Progenitor cell of endocrine pancreas (in vitro differentiated cells): ENCODE results near the gene MBD3L3. TPM values are rescaled to one million over a fixed set of nuclear protein-coding genes. Genes with fewer than 3 reads are reported as not detected.
"Not testable (repeated sequence)": the region's sequence is repeated elsewhere in the genome, so short reads cannot be mapped to it uniquely, and the experiment has no call there.

Experiments
- DNase-seq: peaks from one replicate; pipeline ENCODE4 v3.0.0; 2021; ENCODE audit warnings: low spot score; ENCODE audit not compliant: unreplicated experiment
- H3K27ac Mint-ChIP-seq: 2 replicates; pipeline ENCODE4 v1.8.0; 2021; ENCODE audit warnings: mild to moderate bottlenecking, moderate library complexity, mixed read lengths
- H3K27me3 Mint-ChIP-seq: 2 replicates; pipeline ENCODE4 v1.8.0; 2021; ENCODE audit warnings: mixed read lengths
- H3K36me3 Mint-ChIP-seq: 2 replicates; pipeline ENCODE4 v1.8.0; 2022; ENCODE audit warnings: mixed read lengths; ENCODE audit not compliant: insufficient read depth
- H3K4me1 Mint-ChIP-seq: 2 replicates; pipeline ENCODE4 v1.8.0; 2021; ENCODE audit warnings: low read depth, mixed read lengths
- H3K4me3 Mint-ChIP-seq: 2 replicates; pipeline ENCODE4 v1.8.0; 2021; ENCODE audit warnings: low read depth, mild to moderate bottlenecking, moderate library complexity, mixed read lengths
- H3K9me3 Mint-ChIP-seq: 2 replicates; pipeline ENCODE4 v1.8.0; 2021; ENCODE audit warnings: low read depth, mixed read lengths
- total RNA-seq: library from RNA; stranded (reverse); gene quantifications from 2 replicates; pipeline ENCODE4 v1.2.1, GENCODE V29; 2021
- TF ChIP-seq, protein P1 (sequence below): fragments of 200-600 bp; sonication (generic); IDR thresholded peaks from one replicate; pipeline ENCODE4 v1.5.0; 2021; ENCODE audit warnings: antibody characterized with exemption, mild to moderate bottlenecking; ENCODE audit not compliant: unreplicated experiment

Gene MBD3L3
- total RNA-seq, 1 donor from 2014 or later: not detected

DNA sequence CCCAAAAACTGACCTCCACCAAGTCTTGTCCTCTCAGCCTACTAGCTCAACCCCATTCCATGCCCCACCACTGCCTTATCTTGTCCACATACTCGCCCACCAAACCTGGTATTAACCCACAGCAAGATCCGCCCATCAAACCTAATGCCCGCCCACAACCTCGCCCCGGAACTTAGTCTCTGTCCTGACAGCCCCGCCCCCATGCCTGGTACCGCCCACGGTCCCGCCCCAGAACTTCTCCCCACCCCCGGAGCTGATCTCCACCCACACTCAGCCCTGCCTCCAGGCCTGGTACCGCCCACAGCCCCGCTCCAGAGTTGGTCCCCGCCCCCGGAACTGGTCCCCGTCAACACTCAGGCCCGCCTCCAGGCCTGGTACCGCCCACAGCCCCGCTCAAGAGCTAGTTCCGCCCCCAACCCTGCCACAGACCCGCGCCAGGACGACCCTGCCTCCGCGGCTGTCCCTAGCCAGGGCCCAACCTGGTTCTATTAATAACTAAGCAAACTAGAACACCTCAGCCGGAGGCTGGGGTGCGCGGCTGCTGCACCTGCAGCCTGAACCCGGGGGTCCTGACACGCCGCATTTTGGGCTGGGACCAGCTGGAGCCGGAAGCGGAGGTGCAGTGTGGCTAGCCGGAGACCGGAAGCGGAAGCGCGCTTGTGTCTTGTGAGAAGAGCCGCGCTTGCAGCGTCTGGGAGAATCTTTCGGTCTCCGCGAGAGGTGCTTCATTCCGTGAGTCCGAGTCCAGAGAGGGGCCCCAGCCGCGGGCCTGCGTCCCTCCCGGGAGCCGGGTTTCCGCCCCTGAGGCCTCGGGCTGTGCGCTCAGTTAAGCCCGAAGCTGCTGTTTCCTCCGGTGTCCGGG lies 10.8 kb upstream of the MBD3L3 start, which contains the start of gene ZNF557:
Gene ZNF557 (plus strand): TSS at position 662 of the 862 bp plus-strand sequence. CDS start 5,372 bp downstream, outside the sequence.
- DNase-seq: peak; percentile 93
- no peaks in the 10 kb centered on the region for H3K27me3 Mint-ChIP-seq
- H3K4me1 Mint-ChIP-seq: peaks cover 2% of the 10 kb centered on the region
- H3K36me3 Mint-ChIP-seq: peaks cover 17% of the 10 kb centered on the region
- H3K9me3 Mint-ChIP-seq: peaks cover 16% of the 10 kb centered on the region
- peak within 1 kb of the TSS; percentile 93 for H3K27ac Mint-ChIP-seq
- TF ChIP-seq, protein P1, sequence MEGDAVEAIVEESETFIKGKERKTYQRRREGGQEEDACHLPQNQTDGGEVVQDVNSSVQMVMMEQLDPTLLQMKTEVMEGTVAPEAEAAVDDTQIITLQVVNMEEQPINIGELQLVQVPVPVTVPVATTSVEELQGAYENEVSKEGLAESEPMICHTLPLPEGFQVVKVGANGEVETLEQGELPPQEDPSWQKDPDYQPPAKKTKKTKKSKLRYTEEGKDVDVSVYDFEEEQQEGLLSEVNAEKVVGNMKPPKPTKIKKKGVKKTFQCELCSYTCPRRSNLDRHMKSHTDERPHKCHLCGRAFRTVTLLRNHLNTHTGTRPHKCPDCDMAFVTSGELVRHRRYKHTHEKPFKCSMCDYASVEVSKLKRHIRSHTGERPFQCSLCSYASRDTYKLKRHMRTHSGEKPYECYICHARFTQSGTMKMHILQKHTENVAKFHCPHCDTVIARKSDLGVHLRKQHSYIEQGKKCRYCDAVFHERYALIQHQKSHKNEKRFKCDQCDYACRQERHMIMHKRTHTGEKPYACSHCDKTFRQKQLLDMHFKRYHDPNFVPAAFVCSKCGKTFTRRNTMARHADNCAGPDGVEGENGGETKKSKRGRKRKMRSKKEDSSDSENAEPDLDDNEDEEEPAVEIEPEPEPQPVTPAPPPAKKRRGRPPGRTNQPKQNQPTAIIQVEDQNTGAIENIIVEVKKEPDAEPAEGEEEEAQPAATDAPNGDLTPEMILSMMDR: no peak
- peak within 1 kb of the TSS; percentile 96 for H3K4me3 Mint-ChIP-seq

DNA sequence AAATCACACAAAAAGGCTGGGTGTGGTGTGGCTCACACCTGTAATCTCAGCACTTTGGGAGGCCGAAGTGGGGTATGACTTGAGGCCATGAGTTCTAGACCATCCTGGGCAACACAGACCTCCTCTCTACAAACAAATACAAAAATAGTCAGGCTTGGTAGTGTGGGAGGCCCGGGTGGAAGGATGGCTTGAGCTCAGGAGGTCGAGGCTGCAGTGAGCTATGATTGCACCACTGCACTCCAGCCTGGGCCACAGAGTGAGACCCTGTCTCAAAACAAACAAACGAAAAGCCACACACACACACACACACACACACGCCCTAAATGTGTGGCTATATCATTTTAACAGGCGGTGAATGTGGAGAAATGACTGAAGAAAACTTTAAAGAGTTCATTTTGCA lies 10.1 kb upstream of the MBD3L3 start:
- no peak for DNase-seq
- TF ChIP-seq, protein P1: no peak
- Mint-ChIP-seq H3K36me3 (peaks cover 13% of the 10 kb centered on the region), H3K4me3 (peak overlapping the region; percentile 96), H3K27me3 (no peaks in the 10 kb centered on the region), H3K4me1 (peaks cover 2% of the 10 kb centered on the region), H3K9me3 (peaks cover 14% of the 10 kb centered on the region), H3K27ac (peak overlapping the region; percentile 93)

GRCh38 chr19:7067716-7068115 lies 9.2 kb upstream of the MBD3L3 start:
- Mint-ChIP-seq H3K9me3 (peaks cover 14% of the 10 kb centered on the region), H3K36me3 (peaks cover 8% of the 10 kb centered on the region), H3K27ac (no peak overlapping the region), H3K27me3 (no peaks in the 10 kb centered on the region), H3K4me1 (peaks cover 2% of the 10 kb centered on the region), H3K4me3 (no peak overlapping the region)
- DNase-seq: no peak
- TF ChIP-seq, protein P1: no peak

DNA sequence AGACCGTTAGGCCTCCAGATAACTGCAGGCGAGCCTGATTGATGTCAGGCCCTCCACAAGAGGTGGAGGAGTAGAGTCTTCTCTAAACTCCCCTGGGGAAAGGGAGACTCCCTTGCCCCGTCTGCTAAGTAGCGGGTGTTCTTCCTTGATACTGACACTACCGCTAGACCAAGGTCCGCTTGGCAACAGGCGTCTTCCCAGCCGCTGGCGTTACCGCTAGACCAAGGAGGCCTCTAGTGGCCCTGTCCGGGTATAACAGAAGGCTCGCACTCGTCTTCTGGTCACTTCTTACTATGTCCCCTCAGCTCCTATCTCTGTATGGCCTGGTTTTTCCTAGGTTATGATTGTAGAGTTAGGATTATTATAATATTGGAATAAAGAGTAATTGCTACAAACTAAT lies 8.6 kb upstream of the MBD3L3 start:
- peaks cover 10% of the 10 kb centered on the region for H3K9me3 Mint-ChIP-seq
- H3K27me3 Mint-ChIP-seq, H3K4me1 Mint-ChIP-seq, H3K4me3 Mint-ChIP-seq, H3K36me3 Mint-ChIP-seq, DNase-seq, H3K27ac Mint-ChIP-seq: not testable (repeated sequence)
- TF ChIP-seq, protein P1: peak; percentile 18

DNA sequence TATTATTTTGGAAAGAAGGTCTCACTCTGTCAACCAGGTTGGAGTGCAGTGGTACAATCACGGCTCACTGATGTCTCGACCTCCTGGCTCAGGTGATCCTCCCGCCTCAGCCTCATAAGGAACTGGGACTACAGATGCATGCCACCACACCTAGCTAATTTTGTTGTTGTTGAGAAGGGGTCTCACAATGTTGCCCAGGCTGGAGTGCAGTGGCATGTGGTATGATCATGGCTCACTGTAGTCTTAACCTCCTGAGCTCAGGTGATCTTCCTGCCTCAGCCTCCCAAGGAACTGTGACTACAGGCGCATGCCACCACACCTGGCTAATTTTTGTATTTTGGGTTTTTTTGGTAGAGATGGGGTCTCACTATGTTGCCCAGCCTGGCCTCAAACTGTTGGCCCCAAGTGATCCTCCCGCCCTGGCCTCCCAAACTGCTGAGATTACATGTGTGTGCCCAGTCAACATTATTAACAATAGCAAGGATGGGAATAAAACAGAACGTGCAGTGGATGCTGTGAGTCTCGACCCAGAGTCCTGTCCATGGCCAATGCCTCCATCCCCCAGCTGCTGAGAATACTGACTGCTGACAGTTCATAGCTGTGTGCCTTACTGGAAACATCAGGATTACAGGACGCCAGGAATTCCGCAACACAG lies 5.4 kb upstream of the MBD3L3 start:
- Mint-ChIP-seq H3K9me3 (peaks cover 8% of the 10 kb centered on the region), H3K4me3 (no peak overlapping the region), H3K27ac (no peak overlapping the region), H3K27me3 (no peaks in the 10 kb centered on the region), H3K4me1 (peaks cover under 1% of the 10 kb centered on the region), H3K36me3 (no peaks in the 10 kb centered on the region)
- no peak for DNase-seq
- TF ChIP-seq, protein P1: no peak
